ENCODE results near the gene SLC18A3.

SLC18A3 gene

DNA sequence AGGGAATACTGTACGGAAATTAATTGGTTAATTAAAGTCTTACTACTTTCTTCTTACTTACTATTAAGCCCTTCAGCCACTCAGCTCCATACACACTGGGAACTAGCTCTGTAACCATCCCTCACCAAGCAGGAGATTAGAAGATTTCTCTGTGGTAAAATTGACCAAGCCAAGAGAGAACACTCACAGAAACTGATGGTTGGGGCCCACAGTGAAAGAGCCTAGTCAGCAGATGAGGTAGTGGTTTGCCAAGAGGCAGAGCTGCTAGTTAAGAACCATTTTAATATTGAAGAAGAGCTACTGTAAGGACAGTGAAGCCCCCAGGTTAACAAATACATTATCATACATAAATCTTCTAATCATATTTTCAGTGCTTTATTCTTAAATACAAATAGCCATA, 47.5 kb downstream of the SLC18A3 start:
- no peak overlapping the region for H3K27ac ChIP-seq
- TF ChIP-seq, protein P1, sequence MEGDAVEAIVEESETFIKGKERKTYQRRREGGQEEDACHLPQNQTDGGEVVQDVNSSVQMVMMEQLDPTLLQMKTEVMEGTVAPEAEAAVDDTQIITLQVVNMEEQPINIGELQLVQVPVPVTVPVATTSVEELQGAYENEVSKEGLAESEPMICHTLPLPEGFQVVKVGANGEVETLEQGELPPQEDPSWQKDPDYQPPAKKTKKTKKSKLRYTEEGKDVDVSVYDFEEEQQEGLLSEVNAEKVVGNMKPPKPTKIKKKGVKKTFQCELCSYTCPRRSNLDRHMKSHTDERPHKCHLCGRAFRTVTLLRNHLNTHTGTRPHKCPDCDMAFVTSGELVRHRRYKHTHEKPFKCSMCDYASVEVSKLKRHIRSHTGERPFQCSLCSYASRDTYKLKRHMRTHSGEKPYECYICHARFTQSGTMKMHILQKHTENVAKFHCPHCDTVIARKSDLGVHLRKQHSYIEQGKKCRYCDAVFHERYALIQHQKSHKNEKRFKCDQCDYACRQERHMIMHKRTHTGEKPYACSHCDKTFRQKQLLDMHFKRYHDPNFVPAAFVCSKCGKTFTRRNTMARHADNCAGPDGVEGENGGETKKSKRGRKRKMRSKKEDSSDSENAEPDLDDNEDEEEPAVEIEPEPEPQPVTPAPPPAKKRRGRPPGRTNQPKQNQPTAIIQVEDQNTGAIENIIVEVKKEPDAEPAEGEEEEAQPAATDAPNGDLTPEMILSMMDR (IDR thresholded peaks at IDR 0.05) = no peak
- no peak for TF ChIP-seq ZFX (IDR thresholded peaks at IDR 0.05; ENCODE audit: borderline replicate concordance)

DNA sequence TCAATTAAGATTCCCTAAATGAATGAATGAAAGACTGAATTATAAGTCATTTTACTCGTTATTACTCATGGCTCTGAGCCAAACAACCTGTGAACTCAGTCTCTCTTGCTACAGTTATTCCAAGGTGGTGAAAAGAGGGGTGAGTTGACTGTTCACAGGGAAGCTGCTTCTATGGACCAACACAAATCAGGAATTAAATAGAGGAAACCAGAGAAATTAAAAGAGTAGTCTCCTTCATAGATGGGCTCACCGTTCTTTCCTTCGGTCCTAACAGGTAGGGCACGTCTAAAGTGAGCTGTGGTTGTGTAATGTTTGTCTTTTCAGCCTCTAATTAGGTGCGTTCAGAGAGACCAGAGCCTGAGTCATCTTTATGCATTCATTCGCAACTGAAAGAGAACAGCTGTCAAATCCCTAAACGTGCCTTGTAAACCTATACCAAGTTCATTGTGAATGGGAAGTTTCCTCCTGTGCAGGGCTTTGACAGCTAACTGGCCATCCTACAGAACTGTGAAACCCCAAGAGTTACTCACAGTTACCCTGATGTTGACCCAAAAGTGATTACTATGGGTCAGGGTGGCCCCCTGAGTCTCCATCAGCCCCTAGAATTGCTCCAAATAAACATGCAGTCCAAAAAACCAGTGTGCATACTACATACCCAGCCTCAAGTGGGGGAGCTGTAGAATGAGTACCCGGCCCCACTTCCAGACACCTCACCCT, 51.2 kb downstream of the SLC18A3 start:
- H3K27ac ChIP-seq = no peak overlapping the region
- TF ChIP-seq ZFX (IDR thresholded peaks at IDR 0.05; ENCODE audit: borderline replicate concordance) = no peak
- TF ChIP-seq, protein P1 (IDR thresholded peaks at IDR 0.05) = no peak
